ENCODE data around the gene CAPZA1. TPM values are rescaled to one million over a fixed set of nuclear protein-coding genes. Genes with fewer than 3 reads are reported as not detected.

The CAPZA1 gene
- polyA plus RNA-seq, 1 experiment, result 65.1 TPM

DNA sequence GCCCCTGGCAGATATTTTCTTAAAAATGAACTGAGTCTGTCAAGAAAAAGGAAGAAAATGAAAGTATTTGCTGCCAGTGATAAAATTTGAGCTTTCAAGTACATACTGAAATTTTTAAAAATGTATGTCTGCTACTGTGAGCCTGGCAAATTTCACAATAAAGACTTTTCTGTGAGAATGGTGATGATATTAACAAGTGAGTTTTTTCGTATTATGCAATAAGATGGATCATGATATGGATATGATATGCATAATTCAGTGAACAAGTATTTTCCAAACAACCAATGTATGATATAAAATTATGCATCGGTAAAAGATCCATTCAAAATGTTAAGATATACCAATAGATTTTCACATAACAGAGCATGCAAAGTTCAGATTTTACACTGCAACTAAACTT lies 16.6 kb upstream of the CAPZA1 start:
- POLR2A ChIA-PET, result no interaction called here
- CTCF ChIA-PET, result interaction anchor here (0.6 to 1.4 kb wide), 3 partner anchors 8 to 211 kb away, joined by 3 to 5 read pairs (median 3); no protein-coding TSS in a partner anchor
- TF ChIP-seq, protein P1, sequence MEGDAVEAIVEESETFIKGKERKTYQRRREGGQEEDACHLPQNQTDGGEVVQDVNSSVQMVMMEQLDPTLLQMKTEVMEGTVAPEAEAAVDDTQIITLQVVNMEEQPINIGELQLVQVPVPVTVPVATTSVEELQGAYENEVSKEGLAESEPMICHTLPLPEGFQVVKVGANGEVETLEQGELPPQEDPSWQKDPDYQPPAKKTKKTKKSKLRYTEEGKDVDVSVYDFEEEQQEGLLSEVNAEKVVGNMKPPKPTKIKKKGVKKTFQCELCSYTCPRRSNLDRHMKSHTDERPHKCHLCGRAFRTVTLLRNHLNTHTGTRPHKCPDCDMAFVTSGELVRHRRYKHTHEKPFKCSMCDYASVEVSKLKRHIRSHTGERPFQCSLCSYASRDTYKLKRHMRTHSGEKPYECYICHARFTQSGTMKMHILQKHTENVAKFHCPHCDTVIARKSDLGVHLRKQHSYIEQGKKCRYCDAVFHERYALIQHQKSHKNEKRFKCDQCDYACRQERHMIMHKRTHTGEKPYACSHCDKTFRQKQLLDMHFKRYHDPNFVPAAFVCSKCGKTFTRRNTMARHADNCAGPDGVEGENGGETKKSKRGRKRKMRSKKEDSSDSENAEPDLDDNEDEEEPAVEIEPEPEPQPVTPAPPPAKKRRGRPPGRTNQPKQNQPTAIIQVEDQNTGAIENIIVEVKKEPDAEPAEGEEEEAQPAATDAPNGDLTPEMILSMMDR (IDR thresholded peaks at IDR 0.05; ENCODE audit: insufficient read depth, low read depth, low read length), result no peak
- H3K36me3 ChIP-seq (ENCODE audit: control insufficient read depth, insufficient read depth, low read length), result peaks cover 11% of the 10 kb centered on the region
- no peaks in the 10 kb centered on the region for H3K27me3 ChIP-seq (ENCODE audit: control insufficient read depth, insufficient read depth, low read length)
- no peak overlapping the region for H3K4me3 ChIP-seq (ENCODE audit: low read depth, low read length)
- no peak for DNase-seq (ENCODE audit: low read depth)

DNA sequence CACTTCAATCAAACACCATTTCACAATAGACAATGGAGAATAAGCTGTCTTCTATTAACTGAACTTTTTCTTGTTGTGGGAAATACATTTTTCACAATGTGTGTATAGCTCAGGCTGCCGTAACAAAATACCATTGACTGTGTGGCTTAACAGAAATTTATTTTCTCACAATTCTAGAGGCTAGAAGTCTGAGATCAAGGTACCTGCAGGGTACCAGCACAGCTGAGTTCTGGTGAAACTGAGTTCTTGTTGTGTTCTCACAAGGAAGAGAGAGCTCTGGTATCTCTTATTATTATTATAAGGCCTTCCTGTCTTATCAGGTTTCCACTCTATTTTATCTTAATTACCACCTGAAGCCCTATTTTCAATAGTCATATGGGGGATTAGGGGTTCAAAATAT lies 16.1 kb upstream of the CAPZA1 start:
- Histone ChIP-seq H3K36me3 (ENCODE audit: control insufficient read depth, insufficient read depth, low read length) (peaks cover 11% of the 10 kb centered on the region), H3K27me3 (ENCODE audit: control insufficient read depth, insufficient read depth, low read length) (no peaks in the 10 kb centered on the region), H3K4me3 (ENCODE audit: low read depth, low read length) (no peak overlapping the region)
- DNase-seq (ENCODE audit: low read depth), result no peak
- TF ChIP-seq, protein P1 (IDR thresholded peaks at IDR 0.05; ENCODE audit: insufficient read depth, low read depth, low read length), result no peak
- ChIA-PET CTCF (interaction anchor here (0.6 to 1.4 kb wide), 3 partner anchors 9 to 212 kb away, joined by 3 to 5 read pairs (median 3); no protein-coding TSS in a partner anchor), POLR2A (no interaction called here)

- ChIA-PET CTCF (interaction anchor here (1.0 to 1.9 kb wide), 3 partner anchors 8 to 104 kb away, joined by 4 to 8 read pairs (median 7); no protein-coding TSS in a partner anchor), POLR2A (no interaction called here)
- Histone ChIP-seq H3K4me3 (ENCODE audit: low read depth, low read length) (no peak overlapping the region), H3K36me3 (ENCODE audit: control insufficient read depth, insufficient read depth, low read length) (peaks cover 12% of the 10 kb centered on the region), H3K27me3 (ENCODE audit: control insufficient read depth, insufficient read depth, low read length) (no peaks in the 10 kb centered on the region)
- TF ChIP-seq, protein P1 (IDR thresholded peaks at IDR 0.05; ENCODE audit: insufficient read depth, low read depth, low read length), result no peak
- no peak for DNase-seq (ENCODE audit: low read depth)
Measured at GRCh38 chr1:112605633-112606327, 13.9 kb upstream of the CAPZA1 start.

- ChIA-PET POLR2A (no interaction called here), CTCF (interaction anchor here (0.6 to 4.4 kb wide), 20 partner anchors 8 to 224 kb away, joined by 3 to 56 read pairs (median 4); no protein-coding TSS in a partner anchor)
- DNase-seq (ENCODE audit: low read depth), result no peak
- no peak overlapping the region for H3K4me3 ChIP-seq (ENCODE audit: low read depth, low read length)
- H3K27me3 ChIP-seq (ENCODE audit: control insufficient read depth, insufficient read depth, low read length), result no peaks in the 10 kb centered on the region
- TF ChIP-seq, protein P1 (IDR thresholded peaks at IDR 0.05; ENCODE audit: insufficient read depth, low read depth, low read length), result peak; percentile 73
- peaks cover 9% of the 10 kb centered on the region; the same call in 1 of the 2 replicates for H3K36me3 ChIP-seq (ENCODE audit: control insufficient read depth, insufficient read depth, low read length)
Measured at GRCh38 chr1:112614460-112615065, 5.1 kb upstream of the CAPZA1 start.

GRCh38 chr1:112618114-112618720 lies 1.4 kb upstream of the CAPZA1 start:
- Histone ChIP-seq H3K4me3 (ENCODE audit: low read depth, low read length) (peak overlapping the region; percentile 89), H3K27me3 (ENCODE audit: control insufficient read depth, insufficient read depth, low read length) (no peaks in the 10 kb centered on the region), H3K36me3 (ENCODE audit: control insufficient read depth, insufficient read depth, low read length) (peaks cover 2% of the 10 kb centered on the region; the same call in 1 of the 2 replicates)
- ChIA-PET POLR2A (interaction anchor here (0.7 to 1.0 kb wide), 2 partner anchors 116 to 130 kb away, joined by 4 to 7 read pairs; no protein-coding TSS in a partner anchor), CTCF (interaction anchor here (0.6 to 4.0 kb wide), 11 partner anchors 20 to 228 kb away, joined by 3 to 23 read pairs (median 3); partner anchors contain the start of genes PPM1J and RHOC)
- TF ChIP-seq, protein P1 (IDR thresholded peaks at IDR 0.05; ENCODE audit: insufficient read depth, low read depth, low read length), result no peak
- DNase-seq (ENCODE audit: low read depth), result no peak

Measured in BJ (cell line).